Measurements from ENCODE around the gene MKNK2.
A peak's percentile ranks its signal among the peaks of the same experiment; 100 is the strongest.
"Not testable (repeated sequence)": the region's sequence is repeated elsewhere in the genome, so short reads cannot be mapped to it uniquely, and the experiment has no call there.

The MKNK2 gene

GRCh38 chr19:2042485-2043250, 8.4 kb downstream of the MKNK2 start:
- DNase-seq = no peak

GRCh38 chr19:2041683-2042484, 9.2 kb downstream of the MKNK2 start:
- peak; percentile 99 for DNase-seq

- no peak for DNase-seq
These were observed 9.7 kb downstream of the MKNK2 start for GRCh38 chr19:2041433-2041682.

- DNase-seq = no peak
These were observed 10.2 kb downstream of the MKNK2 start for GRCh38 chr19:2040647-2041432.

DNA sequence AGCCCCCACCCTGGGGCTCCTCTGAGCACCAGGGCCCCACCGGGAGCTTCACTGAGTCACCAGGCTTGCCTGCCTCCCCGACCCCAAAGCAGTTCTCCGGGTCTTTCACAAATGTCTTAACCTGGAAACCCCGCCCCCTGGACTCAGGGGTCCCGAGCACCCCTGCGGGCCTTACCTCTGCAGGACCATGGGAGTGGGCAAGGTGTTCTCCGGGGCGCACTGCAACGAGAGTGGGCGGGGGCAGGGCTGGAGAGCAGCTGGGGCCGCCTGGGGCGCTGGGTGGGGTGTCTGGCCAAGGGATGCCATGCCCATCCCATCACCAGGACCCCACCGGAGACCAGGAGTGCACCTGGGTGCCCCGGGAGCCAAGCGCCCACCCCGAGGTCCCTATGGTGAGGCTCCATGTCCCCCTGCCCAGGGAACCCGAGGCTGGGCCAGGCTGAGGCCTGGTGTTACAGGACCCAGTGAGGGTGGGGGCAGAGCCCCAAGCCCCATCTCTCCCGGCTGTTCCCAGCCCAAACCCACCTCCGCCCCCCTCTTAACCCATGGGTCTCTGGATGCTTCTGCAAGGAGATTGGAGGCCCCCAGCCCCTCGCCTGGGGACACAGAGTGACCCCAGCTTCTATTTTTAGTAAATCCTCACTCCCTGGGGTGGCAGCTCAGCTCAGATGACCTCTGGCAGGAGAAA, 10.9 kb downstream of the MKNK2 start:
- no peak for DNase-seq

DNA sequence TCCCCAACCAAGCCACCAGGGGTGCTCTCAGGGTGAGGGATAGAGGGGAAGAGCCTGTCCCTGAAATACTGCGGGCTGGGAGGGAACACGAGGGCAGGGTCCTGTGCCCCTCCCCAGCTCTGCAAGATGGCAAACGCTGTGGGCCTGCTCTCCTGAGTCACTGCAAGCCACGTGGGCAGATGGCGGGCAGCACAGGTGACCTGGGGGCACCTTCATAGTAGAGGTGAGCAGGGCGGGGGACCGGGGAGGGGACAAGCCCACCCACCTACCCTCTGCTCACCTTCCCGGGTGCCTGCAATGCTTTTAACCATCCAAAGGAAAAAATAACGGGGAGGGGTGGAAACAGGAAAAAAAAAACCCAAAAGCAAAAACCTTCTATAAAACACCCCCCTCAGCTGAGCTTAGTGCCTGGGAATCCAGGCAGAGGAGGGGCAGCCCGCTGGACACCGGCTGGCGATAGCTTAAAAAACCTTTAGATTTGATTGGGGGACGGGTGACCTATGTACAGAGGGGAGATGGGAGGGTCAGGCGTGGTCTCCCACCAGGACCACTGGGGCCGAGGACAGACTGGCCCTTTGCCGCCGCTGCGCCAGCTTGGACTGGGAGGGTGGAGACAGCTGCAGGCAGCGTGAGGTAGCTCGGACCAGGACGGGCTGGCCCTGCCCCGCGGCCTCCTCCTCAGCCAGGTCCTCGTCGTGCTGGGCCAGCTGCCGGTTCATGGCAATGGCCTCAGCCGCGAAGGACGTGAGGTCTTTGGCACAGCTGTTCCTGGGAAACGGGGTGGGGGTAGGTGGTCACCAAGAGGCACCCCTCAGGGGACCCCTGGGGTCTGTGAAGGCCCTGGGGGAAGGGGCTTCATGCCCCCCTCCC, 11.7 kb downstream of the MKNK2 start:
- DNase-seq = no peak

- no peak for DNase-seq
These were observed 12.6 kb downstream of the MKNK2 start for GRCh38 chr19:2038284-2039088.

DNA sequence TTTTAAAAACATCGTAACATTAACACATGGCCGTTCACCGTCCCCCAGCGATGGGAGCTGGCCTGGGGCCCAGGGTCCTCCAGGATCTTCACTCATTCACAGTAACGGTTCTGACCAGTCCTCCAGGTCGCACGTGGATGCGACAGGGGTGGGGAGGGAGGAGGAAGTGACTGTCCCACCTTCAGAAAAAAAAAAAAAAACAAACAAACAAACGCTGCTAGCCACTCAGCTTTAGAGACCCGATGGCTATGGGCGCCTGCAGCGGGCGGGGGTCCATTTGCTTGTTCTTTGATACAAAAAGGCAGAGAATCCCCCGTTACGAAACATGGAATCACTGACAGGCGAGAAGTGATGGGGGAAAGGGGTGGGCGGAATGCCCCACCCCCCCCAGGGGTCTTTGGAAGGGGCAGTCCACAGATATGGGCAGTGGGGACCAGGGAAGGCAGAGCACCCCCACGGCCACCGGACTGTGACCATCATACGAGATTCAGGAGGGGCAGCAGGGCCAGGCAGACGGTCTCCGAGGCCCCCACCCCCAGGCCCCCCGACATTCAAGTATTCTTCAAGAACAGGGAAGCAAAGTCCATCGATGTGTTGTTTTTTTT, 13.3 kb downstream of the MKNK2 start:
- DNase-seq = no peak

DNA sequence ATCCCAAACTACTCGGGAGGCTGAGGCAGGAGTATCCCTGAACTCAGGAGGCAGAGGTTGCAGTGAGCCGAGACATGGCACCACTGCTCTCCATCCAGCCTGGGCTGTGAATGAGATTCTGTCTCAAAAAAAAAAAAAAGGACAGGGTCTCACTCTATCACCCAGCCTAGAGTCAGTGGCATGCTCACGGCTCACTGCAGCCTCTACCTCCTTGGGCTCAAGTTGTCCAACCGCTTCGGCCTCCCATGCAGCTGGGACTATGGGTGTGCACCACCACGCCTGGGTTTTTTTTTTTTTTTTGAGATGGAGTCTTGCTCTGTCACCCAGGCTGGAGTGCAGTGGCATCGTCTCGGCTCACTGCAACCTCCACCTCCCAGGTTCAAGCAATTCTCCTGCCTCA, 14.6 kb downstream of the MKNK2 start:
- no peak for DNase-seq

DNA sequence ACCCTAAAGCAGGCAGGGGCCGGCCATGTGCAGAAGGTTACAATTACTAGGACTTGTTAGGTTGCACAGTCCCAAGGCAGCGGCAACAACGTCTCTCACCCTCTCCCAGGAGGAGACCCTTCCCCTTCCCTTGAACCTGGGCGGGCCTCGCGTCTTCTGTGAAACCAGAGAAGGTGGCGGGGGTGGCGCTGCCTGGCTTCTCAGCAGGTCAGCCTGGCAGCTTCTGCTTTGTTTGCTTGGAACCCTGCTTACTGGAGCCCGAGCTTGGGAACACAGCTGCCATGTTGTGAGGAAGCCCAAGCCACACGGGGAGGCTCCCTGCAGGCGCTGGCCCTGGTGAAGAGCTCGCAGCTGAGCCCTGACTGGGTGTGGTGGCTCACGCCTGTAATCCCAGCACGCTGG, 15.5 kb downstream of the MKNK2 start:
- no peak for DNase-seq

GRCh38 chr19:2034729-2035589, 16.1 kb downstream of the MKNK2 start:
- peak; percentile 62 for DNase-seq

DNA sequence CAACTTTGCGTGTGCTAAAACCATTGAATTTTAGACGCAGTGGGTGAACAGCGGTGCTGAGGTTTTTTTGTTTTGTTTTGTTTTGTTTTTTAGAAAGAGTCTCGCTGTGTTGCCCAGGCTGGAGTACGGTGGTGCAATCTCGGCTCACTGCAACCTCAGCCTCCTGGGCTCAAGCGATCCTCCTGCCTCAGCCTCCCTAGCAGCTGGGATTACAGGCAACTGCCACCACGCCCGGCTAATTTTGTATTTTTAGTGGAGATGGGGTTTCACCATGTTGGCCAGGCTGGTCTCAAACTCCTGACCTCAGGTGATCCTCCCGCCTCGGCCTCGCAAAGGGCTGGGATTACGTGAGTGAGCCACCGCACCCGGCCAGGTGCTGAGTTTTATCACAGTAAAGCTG, 16.8 kb downstream of the MKNK2 start:
- not testable (repeated sequence) for DNase-seq

DNA sequence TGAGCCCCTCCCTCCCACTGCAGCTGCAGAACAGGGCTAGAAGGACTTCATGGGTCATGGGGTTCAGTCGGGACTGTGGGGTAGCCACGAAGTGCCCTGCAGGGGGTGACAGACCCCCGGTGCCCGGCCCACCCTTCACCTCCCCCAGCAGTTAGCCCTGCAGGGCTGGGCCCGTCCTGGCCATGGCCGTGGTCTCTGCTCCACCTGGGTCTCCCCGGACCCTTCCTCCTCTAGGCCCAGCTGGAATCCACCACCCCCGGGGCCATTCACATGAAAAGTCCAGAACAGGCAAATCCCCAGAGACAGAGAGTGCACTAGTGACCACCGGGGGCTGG, 17.3 kb downstream of the MKNK2 start:
- DNase-seq = no peak

DNA sequence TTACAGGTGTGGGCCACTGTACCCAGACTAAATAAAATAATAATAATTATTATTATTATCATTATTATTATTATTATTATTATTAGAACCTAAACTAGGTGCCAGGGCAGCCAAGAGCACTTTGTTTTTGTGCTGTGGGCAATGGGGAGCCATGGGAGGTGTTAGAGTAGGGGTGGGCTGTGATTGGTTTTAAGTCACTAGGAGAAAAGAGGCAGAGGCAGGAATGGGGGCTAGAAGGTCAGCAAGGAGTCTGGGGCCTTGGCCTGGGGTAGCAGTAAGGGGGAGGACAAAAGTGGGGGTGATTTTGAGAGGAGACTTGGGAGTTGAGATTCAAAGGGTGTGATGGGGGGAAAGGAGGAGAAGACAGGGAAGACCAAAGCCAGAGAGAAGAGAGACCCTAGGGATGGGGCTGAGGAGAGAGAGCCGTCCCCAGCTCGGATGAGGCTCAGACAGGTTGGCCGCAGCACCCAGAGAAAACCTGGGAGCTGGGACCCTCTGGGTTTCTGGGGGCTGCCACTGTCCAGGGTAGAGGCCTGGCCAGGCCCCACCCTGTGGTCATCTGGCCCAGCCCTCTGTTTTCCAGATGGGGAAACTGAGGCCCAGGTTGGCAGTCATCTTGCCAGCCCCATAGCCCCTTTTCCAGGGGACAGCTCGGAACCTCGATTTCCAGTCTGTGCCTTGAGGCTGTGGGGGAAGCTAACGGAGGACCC, 17.8 kb downstream of the MKNK2 start:
- DNase-seq = no peak

DNA sequence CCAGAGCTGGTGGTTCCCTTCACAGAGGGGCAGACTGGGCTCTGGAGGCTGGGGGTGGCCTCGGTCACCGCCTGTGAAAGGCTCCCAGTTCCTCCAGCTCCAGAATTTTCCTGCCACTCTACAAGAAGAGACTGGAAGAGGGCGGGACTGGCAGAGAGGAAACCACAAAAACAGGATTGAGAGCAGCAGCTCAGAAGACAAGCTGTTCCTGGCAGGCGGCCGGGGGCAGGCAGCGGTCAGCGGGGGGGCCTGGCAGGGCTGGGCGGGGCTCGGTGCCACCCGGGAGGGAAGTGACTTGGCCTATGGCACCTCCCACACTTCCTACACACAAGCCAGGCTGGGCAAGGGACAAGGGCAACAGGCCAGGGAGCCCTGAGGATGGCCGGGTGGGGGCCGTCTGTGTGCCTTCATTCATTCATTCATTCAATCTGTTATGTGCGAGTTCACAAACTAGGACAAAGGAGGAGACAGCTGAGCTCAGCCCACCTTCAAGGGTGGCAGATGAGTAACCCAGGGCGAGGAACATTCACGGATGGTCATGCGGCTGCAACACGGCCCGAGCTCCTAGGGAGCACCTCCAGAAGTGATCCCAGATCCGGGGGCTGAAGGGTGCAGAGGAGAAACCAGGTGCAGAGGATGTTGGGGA, 18.6 kb downstream of the MKNK2 start:
- no peak for DNase-seq

GRCh38 chr19:2027361-2027760, 23.7 kb downstream of the MKNK2 start:
- no peak for DNase-seq

DNA sequence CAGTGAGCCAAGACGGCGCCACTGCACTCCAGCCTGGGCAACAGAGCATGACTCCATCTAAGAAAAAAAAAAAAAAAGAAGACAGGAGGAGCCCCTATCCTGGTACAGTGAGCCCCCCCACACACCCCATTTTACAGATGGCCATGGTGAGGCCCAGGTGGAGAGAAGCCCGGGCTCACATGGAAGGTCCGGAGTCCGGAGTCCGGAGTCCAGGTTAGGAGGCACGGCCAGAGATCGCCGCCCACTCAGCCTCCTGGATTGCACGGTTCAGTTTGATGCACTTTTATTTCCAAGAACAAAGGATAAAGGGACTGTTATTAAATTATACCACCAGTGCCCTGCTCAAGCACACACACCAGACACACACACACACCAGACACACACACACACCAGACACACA, 24.3 kb downstream of the MKNK2 start:
- no peak for DNase-seq

DNA sequence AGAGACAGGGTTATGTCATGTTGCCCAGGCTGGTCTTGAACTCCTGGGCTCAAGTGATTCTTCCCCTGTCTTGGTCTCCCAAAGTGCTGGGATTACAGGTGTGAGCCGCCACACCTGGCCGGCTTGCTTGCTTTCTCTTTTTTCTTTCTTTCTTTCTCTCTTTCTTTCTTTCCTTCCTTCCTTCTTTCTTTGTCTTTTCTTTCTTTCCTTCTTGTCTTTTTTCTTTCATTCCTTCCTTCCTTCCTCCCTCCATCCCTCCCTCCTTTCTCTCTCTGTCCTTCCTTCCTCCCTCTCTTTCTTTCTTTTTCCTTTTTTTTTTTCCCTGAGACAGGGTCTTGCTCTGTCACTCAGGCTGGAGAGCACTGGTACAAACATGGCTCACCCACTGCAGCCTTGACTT, 28.8 kb downstream of the MKNK2 start:
- DNase-seq = no peak
